D721Med (cell line): ENCODE results near the gene KRT73.

Source experiments
- DNase-seq: peaks from one replicate; pipeline ENCODE4 v3.0.0; 2011; ENCODE audit warnings: low spot score; ENCODE audit not compliant: insufficient read length
- FAIRE-seq: peaks from 2 replicates; lab custom pipeline; 2011; peaks lifted over from hg19 to GRCh38; lab: Jason Lieb, UNC
- TF ChIP-seq, protein P1 (sequence below): IDR thresholded peaks from 2 replicates; pipeline ENCODE4 v1.5.1; 2012; ENCODE audit warnings: mild to moderate bottlenecking, control low read depth; ENCODE audit not compliant: insufficient read depth; ENCODE audit errors: missing control alignments

Gene KRT73

DNA sequence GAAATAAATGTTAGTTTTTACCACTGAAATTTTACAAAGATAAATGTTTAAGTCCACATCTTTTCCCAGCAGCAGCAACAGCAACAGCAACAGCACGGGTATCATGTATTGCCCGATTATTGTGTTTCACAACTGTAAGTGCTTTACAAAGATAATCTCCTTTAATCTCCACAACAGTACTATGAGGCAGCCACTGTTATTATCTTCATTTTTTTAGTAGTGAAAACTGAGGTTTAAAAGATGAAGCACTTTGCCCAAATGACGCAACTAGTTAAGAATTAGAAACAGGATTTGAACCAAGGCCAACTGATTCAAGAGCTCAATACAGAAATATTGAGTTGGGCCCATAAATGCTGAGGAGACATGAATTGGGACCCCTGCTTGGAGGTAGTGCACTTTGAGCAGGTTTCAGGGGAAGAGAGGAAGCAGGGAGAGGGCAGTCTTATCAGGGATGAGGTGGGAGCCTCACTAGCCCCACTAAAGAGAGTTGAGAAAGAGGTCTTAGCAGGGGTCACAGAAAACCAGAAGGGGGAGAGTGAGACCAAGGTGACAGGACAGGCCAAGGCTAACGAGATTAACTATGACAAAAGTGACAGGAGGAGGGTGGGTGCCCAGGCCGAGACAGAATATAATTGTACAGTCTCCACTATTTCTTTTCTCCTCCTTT is 18.4 kb upstream of the KRT73 start:
- DNase-seq = no peak
- FAIRE-seq = no peak

GRCh38 chr12:52636189-52636588 is 17.8 kb upstream of the KRT73 start:
- FAIRE-seq = no peak
- TF ChIP-seq, protein P1, sequence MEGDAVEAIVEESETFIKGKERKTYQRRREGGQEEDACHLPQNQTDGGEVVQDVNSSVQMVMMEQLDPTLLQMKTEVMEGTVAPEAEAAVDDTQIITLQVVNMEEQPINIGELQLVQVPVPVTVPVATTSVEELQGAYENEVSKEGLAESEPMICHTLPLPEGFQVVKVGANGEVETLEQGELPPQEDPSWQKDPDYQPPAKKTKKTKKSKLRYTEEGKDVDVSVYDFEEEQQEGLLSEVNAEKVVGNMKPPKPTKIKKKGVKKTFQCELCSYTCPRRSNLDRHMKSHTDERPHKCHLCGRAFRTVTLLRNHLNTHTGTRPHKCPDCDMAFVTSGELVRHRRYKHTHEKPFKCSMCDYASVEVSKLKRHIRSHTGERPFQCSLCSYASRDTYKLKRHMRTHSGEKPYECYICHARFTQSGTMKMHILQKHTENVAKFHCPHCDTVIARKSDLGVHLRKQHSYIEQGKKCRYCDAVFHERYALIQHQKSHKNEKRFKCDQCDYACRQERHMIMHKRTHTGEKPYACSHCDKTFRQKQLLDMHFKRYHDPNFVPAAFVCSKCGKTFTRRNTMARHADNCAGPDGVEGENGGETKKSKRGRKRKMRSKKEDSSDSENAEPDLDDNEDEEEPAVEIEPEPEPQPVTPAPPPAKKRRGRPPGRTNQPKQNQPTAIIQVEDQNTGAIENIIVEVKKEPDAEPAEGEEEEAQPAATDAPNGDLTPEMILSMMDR = no peak
- no peak for DNase-seq

More for the DNA sequence above, 18.4 kb upstream of the KRT73 start:
- TF ChIP-seq, protein P1 = no peak

DNA sequence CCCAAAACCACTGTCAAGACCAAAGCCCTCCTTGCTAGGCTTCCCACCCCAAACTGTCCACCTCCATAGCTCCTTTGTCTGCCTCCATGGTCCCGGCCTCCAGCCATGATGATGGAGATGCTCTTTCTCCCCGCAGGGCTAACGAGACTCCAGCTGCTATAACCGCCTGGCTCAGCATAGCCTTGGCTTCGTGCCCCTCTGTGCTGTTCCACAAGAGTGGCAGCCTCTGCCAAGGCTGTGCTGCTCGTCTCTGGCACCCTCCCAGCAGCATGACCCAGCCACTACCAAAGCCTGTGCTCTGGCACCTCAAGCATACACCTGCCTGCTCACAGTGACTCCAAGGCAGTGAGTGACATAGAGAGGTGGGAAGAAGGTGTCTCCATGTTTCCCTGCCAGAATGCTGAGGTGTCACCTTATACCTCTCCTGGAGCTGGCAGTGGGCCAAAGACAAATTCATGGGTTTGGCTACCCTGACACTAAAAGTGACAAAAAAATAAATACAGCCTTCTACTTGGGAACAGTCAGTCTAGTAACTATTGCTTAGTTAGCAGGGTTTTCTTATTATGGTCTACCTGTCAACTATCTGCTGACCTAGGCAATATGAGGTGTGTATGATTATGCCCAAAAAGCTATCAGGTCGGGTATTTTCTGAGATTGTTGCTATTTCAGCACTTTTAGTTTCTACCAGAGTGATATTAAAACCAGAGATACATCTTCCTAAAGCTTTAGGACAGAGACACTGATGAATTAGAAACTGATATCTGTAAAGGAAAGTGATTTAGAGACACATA is 16.1 kb upstream of the KRT73 start:
- DNase-seq (no peak), FAIRE-seq (no peak)
- TF ChIP-seq, protein P1 = no peak

- DNase-seq = no peak
- TF ChIP-seq, protein P1 = no peak
- no peak for FAIRE-seq
Observed at GRCh38 chr12:52633383-52633782, 15.0 kb upstream of the KRT73 start.

DNA sequence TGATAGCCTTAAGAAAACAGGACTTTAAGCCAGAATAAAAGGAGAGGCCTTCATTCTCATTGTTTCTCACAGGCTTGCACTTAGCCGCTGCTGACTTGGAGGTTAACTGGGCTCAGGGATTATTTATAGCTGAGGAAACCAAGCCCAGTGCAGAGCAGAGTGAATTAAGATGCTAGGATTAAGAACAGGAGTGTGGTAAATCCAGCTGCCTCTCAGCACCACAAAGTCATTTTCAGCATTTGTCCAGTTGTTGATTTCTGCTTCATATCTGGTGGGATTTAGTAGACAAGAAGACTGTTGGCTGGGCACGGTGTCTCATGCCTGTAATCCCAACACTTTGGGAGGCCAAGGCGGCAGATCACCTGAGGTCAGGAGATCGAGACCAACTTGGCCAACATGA is 14.3 kb upstream of the KRT73 start:
- DNase-seq (no peak), FAIRE-seq (no peak)
- TF ChIP-seq, protein P1 = no peak

DNA sequence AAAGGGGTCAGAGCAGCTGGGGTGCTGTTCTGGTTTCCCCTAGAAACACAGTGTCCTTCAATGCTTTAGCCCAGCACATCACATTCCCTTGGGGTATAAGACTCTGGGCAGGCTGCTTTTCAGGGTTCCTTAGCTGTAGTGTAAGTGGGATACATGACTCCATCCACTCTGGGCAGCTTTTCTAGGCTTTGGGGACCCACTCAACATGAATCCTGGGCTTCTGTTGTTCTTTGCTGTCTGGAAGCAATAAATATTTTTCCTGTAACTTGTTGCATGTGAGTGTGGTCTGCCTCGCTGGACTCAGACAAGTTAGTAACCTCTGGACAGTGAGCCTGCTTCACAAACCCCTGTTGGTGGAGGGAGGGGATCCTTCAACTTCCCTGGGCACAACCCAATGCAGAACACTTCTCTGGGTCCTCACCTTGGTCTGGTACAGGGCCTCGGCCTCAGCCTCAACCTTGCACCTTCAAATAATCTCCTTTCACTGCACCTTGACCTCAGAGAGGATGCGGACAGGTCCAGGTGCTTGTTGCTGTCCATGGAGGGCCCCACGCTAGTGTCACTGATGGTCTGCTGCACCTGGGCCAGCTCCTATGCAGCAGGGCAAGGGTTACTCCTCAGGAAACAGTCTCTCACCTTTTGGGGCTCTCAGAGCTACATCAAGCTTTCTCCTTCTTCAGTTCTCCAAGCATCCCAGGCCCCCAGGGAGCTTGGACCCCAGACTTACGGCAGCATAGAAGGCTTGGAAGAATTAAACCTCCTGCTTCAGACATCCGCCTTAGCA is 13.5 kb upstream of the KRT73 start:
- FAIRE-seq (no peak), DNase-seq (no peak)

More for the DNA sequence above, 13.5 kb upstream of the KRT73 start:
- TF ChIP-seq, protein P1 = no peak
